C4-2B (cell line): Measurements from ENCODE around the gene SLC25A31.

ENCODE experiments used
- CTCF ChIP-seq: fragments of 450-650 bp; conservative IDR thresholded peaks from 2 replicates; pipeline ENCODE4 v1.5.1; 2017; ENCODE audit warnings: mild to moderate bottlenecking
- ZFX ChIP-seq: fragments of 450-650 bp; IDR thresholded peaks from 2 replicates; pipeline ENCODE4 v1.6.1; 2017

- no peak for TF ChIP-seq CTCF
- TF ChIP-seq ZFX, result no peak
These were observed 79.1 kb downstream of the SLC25A31 start for GRCh38 chr4:127809173-127809800.
